GM12801 (cell line): ENCODE data around the gene SELENOI.

ENCODE experiments used
- CTCF ChIP-seq: IDR thresholded peaks from one replicate; pipeline ENCODE4 v1.5.1; 2011; ENCODE audit warnings: control low read depth; ENCODE audit not compliant: insufficient read length; ENCODE audit errors: extremely low read depth

The SELENOI gene

GRCh38 chr2:26302846-26303245, 43.1 kb upstream of the SELENOI start:
- no peak for TF ChIP-seq CTCF

- TF ChIP-seq CTCF, result no peak
Observed at GRCh38 chr2:26305540-26305939, 40.4 kb upstream of the SELENOI start.

DNA sequence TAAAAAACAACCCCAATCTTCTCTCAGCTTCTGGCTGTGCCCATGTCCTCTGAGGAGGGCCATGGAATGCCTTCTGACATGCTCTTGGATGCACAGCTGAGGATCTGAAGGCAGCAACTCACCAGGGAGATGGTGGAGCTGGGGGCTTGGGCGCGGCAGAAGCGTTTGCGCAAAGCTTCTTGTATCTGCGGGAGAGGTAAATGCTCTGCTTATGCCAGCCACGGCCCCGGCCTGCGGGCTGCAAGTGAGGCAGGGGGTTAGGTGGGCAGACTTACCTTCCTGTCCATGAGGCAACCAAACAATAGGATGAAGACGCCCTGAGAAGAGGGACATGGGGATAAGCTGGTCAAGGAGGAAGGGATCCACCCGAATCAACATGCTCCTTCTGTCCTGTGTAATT, 36.0 kb upstream of the SELENOI start:
- TF ChIP-seq CTCF, result no peak

DNA sequence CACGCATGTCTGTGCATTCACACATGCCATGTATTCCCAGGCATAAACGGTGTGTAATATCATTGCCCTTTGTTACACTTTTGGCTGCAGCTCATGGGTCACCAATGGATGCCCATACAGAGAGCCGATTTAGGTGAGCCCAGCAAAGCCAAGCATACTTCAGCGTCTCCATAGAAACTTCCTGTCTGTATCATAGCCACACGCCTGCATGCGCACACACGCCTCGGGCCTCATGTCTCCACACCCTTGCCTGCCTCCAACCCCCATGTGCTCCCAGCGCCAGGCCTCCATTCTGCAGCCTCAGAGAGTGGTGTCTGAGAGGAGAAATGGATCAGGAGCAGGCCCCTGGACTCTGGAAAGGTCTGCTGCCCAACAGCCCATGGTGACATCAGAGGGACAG, 33.5 kb upstream of the SELENOI start:
- no peak for TF ChIP-seq CTCF

DNA sequence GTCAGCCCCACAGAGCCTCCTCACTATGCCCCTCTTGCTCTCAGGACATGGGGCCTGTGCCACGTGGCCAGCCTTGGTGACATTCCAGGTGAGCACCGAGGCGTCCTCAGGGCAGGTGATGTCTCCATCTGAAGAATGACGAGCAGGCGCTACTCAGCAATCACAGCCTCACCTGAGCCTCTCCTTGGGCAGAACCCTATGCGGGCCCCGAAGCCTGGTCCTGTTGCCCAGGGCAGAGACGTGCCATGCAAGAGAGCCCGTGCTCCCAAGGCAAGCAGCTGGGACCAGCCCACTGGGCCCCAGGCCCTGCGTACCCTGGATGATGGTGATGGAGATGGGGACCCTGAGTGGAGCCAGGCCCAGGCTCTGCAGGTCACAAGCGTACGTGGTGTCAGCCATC, 32.5 kb upstream of the SELENOI start:
- TF ChIP-seq CTCF, result no peak

GRCh38 chr2:26314243-26314642, 31.7 kb upstream of the SELENOI start:
- TF ChIP-seq CTCF, result no peak

- TF ChIP-seq CTCF, result no peak
Observed at GRCh38 chr2:26316041-26316440, 29.9 kb upstream of the SELENOI start.

- no peak for TF ChIP-seq CTCF
Observed at GRCh38 chr2:26316845-26317244, 29.1 kb upstream of the SELENOI start.
